GM19452 (cell line): ENCODE data around the gene ZFR.
A peak's percentile ranks its signal among the peaks of the same experiment; 100 is the strongest.

ENCODE experiments used
- ATAC-seq: cut with Tn5 transposase; IDR thresholded peaks from one replicate; pipeline ENCODE4 v1.9.1; 2021; ENCODE audit not compliant: unreplicated experiment

Gene ZFR

DNA sequence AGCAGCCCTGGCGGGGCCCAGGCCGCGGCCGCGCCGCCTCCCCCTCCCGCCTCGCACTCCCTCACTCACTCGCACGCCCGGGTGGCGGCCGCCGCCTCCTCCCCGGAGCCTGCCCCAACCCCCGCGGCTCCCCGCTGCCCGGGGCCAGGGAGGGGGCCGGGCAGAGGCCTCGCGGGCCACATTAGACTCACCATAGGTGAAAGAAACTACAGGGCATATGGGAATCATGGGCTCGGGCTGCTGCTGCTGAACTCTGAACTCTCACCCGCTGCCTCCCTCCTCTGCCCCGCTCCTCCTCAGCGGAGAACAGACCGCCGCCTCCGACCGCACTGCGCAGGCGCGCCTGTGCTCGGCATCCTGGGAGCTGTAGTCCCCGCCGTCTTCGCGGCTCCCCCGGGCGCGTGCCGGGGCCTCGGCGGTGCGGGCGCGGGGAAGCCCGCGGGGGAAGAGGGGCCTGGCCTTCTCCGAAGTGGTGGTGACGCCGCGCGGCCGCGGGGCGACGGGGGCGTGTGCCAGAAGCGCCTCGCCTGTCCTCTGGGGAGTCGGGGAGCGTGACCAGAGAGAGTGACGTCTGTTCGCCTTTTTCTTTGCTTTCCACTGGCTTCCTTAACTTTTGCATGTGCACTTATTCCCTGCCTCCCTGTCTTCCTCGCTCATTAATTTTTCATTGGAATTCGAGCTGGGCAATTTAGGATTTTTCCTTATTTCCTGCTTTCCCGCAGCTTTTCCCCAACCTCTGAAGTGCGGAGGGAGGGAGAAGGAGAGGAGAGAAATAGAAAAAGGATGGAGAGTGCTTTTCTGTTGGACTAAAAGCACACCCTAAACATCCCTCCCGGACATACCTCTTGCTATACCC is at the start of gene ZFR:
Gene ZFR (minus strand): TSS at position 310 of the 856 bp plus-strand sequence. CDS start 82 bp downstream, at position 228.
- peak; percentile 82 for ATAC-seq

DNA sequence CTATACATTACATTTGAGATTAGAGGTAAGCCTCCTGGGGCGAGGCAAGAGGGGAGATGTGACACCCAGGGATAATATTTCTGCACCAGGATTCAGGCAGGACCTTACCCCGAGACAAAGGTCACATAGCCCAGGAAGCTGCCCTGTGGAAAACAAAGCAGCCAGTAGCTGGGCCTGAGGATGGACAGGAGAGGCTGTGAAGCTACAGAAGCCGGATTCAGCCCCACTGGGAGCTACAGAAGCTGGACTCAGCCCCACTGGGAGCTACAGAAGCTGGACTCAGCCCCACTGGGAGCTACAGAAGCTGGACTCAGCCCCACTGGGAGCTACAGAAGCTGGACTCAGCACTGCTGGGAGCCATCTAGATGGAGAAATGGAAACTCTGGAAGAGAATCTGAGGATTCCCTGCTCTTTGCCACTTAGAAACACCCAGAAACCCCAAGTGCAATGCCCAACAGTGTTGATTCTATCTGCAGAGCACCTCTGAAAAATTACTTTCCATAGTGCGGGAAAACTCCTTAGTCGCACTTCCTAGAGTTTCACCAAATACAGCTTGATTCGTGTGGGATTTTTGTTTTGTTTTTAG is 46.5 kb upstream of the ZFR start:
- ATAC-seq = no peak

DNA sequence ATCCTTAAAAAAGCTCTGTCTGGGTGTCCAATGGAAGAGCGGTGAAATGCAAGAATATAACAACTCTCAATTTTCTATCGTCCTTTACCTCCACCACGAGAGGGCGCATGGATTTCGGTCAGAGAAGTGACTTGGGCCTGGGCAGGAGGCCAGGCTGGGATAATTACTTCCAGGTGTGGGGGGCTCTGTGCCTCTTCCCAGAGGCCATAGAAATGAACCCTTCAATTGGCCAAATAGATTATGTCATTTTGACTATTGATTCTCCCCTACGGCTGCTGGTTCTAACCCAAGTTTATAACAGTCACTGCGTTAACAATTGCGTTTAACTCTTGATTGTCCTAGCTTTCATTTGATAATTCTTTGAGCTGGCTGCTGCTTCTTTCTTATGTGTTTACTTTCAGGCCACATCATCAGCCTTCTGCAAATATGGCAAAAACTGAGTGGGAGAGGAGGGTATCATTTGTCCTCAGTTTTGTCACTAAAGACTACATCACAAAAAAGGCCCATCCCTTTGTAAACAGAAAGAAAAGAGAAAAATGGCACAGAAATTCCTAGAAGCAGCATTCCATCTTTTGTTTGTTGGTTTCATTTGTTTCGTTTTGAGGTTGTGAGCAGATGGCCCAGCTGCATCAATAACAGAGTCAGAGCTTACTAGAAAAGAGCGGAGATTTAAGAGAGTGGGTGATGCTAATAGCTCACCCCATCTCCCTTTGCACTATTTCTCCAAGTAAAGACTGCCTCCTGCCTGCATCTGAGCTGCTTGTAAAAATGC is 45.4 kb upstream of the ZFR start:
- no peak for ATAC-seq

DNA sequence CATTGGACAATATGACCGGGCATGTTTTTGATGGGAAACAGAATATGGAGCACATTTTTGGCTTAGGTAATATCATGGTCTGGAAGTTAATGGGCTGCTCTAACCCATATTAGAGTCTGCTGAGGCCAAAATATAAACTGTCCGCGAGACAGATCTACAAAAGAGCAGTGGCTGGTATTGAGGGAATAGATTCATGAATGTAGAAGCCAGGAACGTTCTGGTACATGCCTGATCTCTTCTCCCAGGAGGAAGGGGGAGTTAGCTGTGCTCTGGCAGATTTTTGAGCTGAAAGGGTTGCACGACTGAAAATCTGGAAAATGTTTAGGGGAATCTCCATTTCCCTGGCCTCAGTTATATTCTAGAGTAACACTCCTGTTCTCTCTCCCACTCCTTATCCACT is 42.9 kb upstream of the ZFR start:
- no peak for ATAC-seq

DNA sequence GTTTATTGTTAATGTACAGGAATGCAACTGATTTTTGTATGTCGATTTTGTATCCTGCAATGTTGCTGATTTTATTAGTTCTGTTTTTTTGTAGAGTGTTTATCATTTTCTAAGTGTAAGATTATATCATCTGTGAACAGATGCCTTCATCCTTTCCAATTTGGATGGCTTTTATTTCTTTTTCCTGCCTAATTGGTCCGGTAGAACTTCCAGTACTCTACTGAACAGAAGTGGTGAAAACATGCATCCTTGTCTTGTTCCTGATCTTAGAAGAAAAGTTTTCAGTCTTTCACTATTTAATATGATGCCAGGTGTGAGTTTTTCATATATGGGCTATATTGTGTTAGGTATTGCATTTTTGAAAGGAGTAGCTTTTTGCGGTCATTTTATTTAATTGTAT is 42.5 kb upstream of the ZFR start:
- ATAC-seq = no peak

DNA sequence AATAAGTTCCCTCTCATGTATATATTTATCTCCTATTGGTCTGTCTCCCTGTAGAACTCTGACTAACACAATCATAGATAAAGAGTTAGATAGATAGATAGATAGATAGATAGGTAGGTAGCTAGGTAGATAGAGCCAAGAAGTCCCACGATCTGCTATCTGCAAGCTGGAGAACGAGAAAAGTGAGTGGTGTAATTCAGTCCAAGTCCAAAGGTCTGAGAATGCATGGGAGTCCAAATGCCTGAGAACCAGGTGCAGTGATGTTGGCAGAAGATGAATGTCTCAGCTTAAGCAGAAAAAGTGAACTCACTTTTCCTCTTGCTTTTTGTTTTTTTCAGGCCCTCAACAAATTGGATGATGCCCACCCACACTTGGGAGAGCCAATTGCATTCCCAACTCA is 37.7 kb upstream of the ZFR start:
- no peak for ATAC-seq

DNA sequence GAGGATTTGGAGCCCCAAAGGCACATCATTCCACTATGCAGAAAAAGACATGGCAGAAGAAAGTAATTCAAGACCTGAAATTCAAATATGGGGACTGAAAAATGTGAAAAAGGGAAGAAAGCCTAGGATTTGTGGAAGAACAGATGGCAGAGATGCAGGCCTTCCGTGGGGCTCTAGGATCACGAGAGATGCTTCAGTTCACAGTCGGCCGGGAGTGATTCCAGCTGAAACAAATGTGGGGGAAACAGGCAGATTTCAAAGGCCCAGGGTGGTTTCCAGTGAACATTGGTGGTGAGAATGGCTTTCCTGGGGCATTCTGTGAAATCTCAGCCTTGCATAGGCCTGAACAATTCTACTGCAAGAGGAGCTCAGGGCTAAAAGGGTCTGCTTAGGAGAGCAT is 34.6 kb upstream of the ZFR start:
- ATAC-seq = no peak

DNA sequence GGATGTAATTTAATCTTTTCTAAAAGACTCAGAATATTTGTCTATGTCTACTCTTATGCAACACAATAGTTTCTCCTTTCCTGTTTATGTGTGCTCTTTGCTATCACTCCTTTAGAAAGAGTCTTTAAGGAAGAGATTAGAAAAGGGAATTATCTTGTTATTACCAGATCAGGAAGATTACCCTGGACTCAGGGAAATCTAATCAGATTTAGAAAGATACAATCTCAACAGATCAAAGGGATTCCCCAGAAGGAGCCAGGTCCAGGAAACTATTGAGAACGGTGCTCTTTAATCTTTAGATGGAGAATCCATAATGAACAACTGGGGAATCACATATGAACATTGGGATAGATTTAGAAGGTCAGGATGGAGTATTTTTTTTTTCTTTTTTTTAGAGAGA is 32.4 kb upstream of the ZFR start:
- no peak for ATAC-seq

DNA sequence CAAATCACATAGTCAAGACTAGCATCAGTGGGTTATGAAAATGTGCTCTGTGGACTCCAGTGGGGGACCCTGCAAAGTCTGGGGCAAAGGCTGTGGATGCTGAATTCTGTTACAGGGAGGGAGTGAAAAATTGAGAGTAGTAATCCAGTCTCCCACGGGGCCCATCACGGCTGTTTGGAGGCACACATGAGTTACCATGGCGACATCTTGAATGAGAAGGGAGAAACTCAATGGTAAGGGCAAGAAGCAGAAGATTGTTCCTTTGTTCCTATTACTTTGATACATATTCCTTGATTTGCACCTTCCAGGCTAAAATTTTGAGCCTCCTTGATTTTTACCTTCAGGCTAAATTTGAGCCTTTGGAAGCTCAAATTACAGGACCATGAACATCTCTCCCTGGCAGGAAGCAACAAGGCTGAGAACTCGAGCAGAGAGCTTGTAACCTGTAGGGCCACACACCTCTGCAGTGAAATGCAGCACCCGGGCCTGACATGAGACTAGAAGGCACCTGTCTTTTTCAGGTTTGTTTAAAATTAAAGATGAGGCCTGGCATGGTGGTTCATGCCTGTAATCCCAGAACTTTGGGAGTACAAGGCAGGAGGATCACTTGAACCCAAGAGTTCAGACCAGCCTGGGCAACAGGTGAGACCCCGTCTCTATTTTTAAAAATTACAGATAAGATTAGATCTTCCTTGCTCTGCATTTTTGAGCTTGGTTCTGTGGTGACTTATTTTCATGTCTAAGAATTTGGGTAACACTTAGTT is 31.0 kb upstream of the ZFR start:
- ATAC-seq = no peak

DNA sequence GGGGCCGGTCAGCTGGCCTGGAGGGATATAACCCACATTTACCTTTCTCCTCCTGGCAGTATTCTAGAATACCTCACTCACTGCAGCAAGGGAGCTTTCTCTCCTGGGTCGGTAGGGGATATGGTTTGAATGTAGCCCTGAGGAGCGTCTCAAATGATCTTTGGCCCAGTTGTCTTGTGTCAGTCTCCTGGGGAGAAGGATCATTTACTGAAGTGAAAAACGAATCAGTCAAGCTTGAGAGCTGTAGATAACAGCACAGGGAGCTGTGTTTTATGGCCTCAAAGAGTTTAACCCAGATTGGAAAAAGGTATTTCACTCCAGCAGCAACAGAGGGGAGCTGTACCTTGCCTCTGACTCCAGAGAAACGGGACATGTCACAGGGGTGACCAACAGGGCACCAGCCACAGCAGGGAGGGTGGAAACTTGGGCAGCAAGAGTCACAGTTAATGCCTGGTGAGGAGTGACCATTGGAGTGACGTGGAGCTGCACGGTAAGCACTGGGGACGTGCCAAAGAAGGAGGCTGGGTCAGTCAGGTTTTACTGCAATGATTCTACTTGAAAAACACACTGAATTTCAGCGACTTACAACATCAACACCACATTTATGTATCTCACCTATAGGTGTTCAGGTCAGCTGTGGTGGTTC is 29.8 kb upstream of the ZFR start:
- ATAC-seq = no peak

DNA sequence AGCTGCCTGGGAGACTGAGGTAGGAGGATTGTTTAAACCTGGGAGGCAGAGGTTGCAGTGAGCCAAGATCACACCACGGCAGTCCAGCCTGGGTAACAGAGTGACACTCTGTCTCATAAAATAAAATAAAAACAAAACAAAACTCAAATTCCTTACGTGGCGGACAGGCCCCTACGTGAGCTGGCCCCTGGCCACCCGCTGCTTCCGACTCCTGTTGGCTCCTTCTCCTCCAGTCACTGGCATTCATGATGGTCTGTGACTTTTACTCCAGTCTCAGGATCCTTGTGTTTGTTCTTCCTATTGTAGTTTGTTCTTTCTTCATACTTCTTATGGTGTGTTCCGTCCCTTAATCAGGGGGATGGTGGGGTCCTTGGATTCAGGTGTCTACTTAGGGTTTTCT is 28.5 kb upstream of the ZFR start:
- no peak for ATAC-seq

DNA sequence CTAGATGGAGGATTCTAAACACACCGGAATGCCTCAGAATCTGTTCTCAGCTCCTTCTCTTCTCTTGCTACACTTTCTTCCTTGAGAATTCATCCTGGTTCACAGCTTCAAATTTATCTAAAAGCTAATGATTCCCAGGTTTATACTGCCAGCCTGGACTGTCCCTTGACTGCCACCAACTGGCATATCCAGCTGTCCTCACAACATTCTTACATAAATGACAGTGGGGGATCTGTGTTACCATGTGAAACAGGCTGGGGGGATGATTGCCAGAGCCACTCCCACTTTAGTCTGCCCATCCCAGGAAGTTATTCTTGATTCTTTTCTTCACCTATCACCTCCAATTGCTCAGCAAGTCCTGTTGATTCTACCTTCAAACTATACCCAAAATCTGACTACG is 27.2 kb upstream of the ZFR start:
- no peak for ATAC-seq

DNA sequence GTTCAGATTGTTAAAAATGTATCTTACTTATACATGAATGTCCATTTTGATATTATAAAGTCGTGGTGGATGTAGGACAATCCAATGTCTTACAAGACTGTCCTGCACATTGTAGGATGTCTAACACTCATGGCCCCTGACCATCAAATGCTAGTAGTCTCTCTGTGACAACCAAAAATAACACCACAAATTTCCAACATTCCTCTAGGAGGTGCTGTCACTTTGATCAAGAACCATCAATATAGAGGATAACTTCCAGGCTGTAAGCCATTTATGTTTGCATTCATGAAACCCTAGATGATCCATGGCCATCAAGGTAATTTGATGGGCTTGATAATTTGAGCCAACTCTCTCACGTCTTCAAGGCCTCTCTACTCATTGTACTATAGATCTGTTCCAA is 20.5 kb upstream of the ZFR start:
- ATAC-seq = no peak

DNA sequence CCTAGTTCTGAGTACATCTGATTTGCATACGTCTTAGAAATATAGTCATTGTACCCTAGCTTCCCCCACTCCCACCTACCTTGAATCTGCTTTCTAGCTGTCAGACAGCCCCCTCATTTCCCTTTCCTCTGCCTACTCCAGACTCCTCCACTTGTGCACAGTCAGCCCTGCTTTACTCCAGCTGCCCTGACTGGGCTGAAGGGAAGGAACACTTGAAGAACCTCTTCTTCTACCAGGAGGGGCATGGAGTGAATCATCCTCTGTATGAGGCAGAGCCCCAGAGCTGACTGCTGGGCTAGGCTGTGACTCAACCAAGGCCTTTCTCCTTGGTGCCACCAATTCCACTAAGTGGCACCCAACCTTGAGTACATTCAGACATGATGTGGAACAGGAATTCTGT is 18.1 kb upstream of the ZFR start:
- ATAC-seq = no peak

DNA sequence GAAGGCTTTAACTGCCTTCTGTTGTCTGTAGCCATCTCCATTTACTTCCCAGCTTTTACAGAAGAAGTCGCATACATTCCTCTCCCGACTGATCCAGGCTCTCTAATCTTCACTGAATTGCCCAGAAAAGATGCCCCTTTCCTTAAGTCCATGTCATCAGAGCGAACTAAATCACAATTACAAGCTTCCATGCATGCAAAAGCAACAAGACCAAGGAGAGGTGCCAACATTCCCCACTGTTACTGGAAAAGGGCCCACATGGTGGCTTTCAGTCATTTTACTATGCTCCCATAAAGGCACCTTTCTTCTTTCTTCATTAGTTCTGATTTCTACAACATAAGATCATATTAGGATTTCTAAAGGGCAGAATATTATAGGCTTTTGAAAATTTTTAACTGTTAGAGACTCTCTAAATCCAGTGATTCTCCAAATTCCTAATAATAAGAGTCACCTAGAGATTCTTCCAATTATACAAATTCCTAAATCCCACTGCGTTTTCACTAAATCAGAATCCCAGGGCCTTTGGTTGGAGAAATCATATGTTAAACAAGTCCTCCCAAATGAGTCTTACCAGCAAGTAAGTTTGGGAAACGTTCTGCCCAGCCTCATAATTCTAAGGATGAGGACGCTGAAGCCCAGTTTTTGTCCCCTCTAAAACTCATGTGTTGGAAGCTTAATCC is 17.0 kb upstream of the ZFR start:
- no peak for ATAC-seq

DNA sequence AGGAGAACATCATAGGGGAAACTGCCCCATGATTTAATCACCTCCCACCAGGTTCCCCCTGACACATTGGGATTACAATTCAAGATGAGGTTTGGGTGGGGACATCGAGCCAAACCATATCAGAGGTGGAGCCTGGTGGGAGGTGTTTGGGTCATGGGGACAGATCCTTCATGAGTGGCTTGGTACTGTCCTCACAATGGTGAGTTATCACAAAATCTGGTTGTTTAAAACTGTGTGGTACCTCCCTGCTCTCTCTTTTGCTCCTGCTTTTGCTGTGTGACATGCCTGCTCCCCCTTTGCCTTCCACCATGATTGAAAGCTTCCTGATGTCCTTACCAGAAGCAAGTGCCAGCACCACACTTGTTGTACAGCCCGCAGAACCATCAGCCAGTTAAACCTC is 16.2 kb upstream of the ZFR start:
- ATAC-seq = no peak

DNA sequence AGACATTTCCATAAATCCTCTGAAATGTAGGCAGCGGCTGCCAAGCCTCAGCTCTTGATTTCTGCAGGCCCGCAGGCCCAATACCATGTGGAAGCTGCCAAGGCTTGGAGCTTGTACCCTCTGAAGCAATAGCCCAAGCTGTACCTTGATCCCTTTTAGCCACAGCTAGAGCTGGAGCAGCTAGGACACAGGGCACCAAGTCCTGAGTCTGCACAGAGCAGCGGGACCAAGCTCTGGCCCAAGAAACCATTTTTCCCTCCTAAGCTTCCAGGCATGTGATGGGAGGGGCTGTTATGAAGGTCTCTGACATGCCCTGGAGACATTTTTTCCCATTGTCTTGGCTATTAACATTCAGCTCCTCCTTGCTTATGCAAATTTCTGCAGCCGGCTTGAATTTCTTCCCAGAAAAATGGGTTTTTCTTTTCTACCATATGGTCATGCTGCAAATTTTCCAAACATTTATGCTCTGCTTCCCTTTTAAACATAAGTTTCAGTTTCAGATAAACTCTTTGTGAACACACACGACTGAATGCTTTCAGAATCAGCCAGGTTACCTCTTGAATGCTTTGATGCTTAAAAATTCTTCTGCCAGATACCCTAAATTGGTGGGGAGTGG is 14.4 kb upstream of the ZFR start:
- ATAC-seq = no peak

DNA sequence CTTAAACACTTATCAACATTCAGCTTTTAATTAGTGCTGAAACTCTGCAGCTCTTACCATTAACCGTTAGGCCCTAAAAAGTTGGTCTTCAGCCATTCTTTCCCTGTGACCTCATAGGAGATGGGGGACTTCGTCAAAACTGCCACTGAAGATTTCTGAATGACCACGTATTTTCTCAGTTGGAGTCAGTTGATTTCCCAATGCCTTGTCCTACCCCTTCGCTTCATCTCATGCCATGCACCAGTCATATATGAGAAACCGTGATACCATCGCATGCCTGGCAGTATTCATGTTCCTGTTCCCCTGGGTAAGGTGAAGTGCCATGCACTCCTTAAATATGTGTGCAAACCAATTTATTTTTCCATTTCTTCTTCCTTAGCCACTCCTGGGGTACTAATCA is 10.8 kb upstream of the ZFR start:
- no peak for ATAC-seq

DNA sequence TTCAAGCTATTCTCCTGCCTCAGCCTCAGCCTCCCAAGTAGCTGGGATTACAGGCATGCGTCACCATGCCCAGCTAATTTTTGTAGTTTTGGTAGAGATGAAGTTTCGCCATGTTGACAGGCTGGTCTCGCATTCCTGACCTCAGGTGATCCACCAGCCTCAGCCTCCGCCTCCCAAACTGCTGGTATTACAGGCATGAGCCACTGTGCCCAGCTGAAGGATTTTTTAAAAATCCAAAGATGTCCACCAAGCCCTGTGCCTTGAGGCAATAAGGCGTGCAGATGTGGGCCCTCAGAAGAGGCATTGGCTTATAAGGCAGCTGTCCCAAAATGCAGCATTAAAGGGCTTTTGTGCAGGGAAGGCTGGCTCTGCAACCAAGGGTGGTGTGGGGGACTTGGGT is 10.3 kb upstream of the ZFR start:
- ATAC-seq = no peak

DNA sequence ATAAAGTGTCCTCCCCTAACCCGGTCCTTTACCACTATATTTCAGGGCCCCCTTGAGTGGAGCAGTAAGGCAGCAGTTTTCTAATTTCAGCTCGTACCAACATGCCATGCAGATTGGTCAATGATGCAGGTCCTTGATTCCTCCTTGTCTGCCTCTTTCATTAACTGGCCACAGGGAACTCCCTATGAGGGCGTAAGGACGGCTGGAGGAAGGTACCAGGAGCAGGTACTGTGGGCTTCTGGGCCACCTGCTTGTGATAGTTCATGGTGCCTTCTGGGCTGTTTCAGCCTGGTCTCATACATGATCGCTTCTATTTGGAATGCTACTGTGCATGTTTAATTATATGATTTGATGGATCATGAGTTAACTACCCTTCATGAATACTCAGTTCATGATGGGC is 9.4 kb upstream of the ZFR start:
- ATAC-seq = no peak
